Body of pancreas (tissue), 4 donors: ENCODE data around the gene BAAT. TPM values are rescaled to one million over a fixed set of nuclear protein-coding genes. Genes with fewer than 3 reads are reported as not detected.

Source experiments
- ATAC-seq: fragments of 150-250 bp; one replicate; pipeline ENCODE4 v1.9.1; 2016
- DNase-seq, 4 donors: peaks; one replicate each; pipeline ENCODE4 v3.0.0-alpha.2; 2019
- H3K27ac ChIP-seq, 4 donors: fragments of 200-600 bp; sonication (generic); 1 replicate in 3 of 4; 2 replicates in 1 of 4; pipeline versions ENCODE4 v1.5.1 to v1.6.1; 2016 to 2019; ENCODE audit warnings: mild to moderate bottlenecking in 1 of 4, mixed read lengths in 1 of 4, moderate library complexity in 1 of 4
- H3K27me3 ChIP-seq, 2 donors: fragments of 200-600 bp; sonication (generic); one replicate each; pipeline ENCODE4 v1.6.0; 2016; ENCODE audit warnings: mild to moderate bottlenecking in 1 of 2
- H3K36me3 ChIP-seq, 2 donors: fragments of 200-600 bp; sonication (generic); replicated peaks in 1 of 2; 2 replicates each; pipeline ENCODE4 v1.5.1; 2016; ENCODE audit warnings: low read depth in 2 of 2; ENCODE audit not compliant: insufficient read depth in 1 of 2
- H3K4me1 ChIP-seq: fragments of 200-600 bp; sonication (generic); one replicate; pipeline ENCODE4 v1.6.0; 2016
- H3K4me3 ChIP-seq, 2 donors: fragments of 200-600 bp; sonication (generic); 1 replicate in 1 of 2; 2 replicates in 1 of 2; pipeline ENCODE4 v1.5.1; 2016 to 2019
- H3K9me3 ChIP-seq, 3 donors: fragments of 200-600 bp; sonication (generic); 1 replicate in 2 of 3; 2 replicates in 1 of 3; pipeline ENCODE4 v1.5.1; 2016
- POLR2A ChIP-seq, 3 donors: fragments of 450-650 bp; IDR thresholded peaks; one replicate each; pipeline ENCODE4 v1.6.1; 2016; ENCODE audit warnings: antibody characterized with exemption in 3 of 3, mild to moderate bottlenecking in 2 of 3
- WGBS, 2 donors: methylation state at CpG; one replicate each; pipeline ENCODE4 v1.1.5; 2017; 5-methylcytosine and 5-hydroxymethylcytosine counted together
- intact Hi-C: fragments of 100-400 bp; cut with DNase I; formaldehyde crosslinking; loops from one replicate; pipeline ENCODE4 v1.15.1; 2023
- total RNA-seq, 2 donors: library from RNA; depleted of rRNA; stranded (reverse); fragments of >200 nt; gene quantifications; one replicate each; pipeline ENCODE4 v1.1.0, GENCODE V29; 2016
- TF ChIP-seq, protein P1 (sequence below), 7 experiments: fragments of 450-650 bp in 4 of 7; fragments of 200-600 bp in 3 of 7; sonication (generic) in 3 of 7; IDR thresholded peaks; one replicate each; pipeline ENCODE4 v1.5.1; 2016 to 2019; ENCODE audit warnings: antibody characterized with exemption in 7 of 7

Gene BAAT
- total RNA-seq, 2 donors from 2014 or later: 1.0 to 2.6 TPM

DNA sequence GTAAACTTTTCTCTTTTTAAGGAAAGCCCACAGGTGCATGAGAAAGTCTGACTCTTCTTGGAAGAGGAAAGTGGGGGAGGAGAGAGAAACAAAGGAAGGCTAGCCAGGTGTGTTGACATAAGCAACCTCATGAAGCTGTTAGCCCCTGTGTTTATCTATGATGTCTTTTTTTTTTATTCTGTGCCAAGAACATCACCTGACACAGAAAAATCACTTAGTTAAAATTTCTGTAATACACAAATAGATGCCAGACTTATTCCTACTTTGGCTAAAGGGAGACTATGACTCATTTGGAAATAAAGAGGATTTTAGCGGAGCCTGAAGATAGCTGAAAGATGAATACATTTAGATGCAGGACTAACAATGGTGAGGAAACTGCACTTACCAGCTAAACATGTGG is 58.3 kb downstream of the BAAT start:
- DNase-seq: peak in 2 of 4 donors; percentile 56 to 59
- H3K4me3 ChIP-seq: no peak overlapping the region
- no peaks in the 10 kb centered on the region for H3K9me3 ChIP-seq
- WGBS, 2 donors: 30 to 35% methylated on average over 1 of the region's 1 CpG
- TF ChIP-seq POLR2A (IDR thresholded peaks at IDR 0.05): no peak
- TF ChIP-seq, protein P1, sequence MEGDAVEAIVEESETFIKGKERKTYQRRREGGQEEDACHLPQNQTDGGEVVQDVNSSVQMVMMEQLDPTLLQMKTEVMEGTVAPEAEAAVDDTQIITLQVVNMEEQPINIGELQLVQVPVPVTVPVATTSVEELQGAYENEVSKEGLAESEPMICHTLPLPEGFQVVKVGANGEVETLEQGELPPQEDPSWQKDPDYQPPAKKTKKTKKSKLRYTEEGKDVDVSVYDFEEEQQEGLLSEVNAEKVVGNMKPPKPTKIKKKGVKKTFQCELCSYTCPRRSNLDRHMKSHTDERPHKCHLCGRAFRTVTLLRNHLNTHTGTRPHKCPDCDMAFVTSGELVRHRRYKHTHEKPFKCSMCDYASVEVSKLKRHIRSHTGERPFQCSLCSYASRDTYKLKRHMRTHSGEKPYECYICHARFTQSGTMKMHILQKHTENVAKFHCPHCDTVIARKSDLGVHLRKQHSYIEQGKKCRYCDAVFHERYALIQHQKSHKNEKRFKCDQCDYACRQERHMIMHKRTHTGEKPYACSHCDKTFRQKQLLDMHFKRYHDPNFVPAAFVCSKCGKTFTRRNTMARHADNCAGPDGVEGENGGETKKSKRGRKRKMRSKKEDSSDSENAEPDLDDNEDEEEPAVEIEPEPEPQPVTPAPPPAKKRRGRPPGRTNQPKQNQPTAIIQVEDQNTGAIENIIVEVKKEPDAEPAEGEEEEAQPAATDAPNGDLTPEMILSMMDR (IDR thresholded peaks at IDR 0.05): no peak
- intact Hi-C loops: no loop called here
- no peaks in the 10 kb centered on the region for H3K36me3 ChIP-seq
- H3K27ac ChIP-seq: peak overlapping the region in 3 of 4 donors; percentile 71 to 75 (median 73)
- peak; percentile 92 for ATAC-seq
- no peaks in the 10 kb centered on the region for H3K27me3 ChIP-seq
- H3K4me1 ChIP-seq: peaks cover 53% of the 10 kb centered on the region

DNA sequence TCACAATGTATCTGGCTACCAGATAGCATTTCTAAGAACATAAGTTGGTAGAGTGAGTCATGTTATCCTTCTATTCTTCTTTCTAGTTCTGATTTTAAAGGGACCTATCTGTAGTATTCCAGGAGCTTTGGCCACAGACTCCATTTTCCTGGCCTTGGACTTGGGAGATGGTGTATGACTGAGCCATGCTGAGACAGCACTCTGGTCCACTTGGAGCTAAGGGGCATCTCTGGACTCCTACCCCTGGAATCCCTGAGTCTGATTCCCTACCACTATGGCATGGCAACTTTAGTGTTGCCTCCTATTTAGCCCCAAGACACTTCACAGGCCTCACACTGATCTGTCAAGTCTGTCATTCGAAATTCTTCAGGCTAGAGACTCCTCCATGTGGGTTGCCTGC is 58.8 kb downstream of the BAAT start:
- H3K27ac ChIP-seq: peak overlapping the region in 3 of 4 donors; percentile 71 to 75 (median 73)
- ATAC-seq (peak; percentile 12), DNase-seq (no peak)
- H3K4me1 ChIP-seq: peaks cover 53% of the 10 kb centered on the region
- H3K9me3 ChIP-seq: no peaks in the 10 kb centered on the region
- WGBS, 2 donors: 36 to 42% methylated on average over 1 of the region's 1 CpG
- no peak overlapping the region for H3K4me3 ChIP-seq
- intact Hi-C loops: no loop called here
- no peaks in the 10 kb centered on the region for H3K27me3 ChIP-seq
- TF ChIP-seq POLR2A (IDR thresholded peaks at IDR 0.05): no peak
- TF ChIP-seq, protein P1 (IDR thresholded peaks at IDR 0.05): no peak
- H3K36me3 ChIP-seq: no peaks in the 10 kb centered on the region

DNA sequence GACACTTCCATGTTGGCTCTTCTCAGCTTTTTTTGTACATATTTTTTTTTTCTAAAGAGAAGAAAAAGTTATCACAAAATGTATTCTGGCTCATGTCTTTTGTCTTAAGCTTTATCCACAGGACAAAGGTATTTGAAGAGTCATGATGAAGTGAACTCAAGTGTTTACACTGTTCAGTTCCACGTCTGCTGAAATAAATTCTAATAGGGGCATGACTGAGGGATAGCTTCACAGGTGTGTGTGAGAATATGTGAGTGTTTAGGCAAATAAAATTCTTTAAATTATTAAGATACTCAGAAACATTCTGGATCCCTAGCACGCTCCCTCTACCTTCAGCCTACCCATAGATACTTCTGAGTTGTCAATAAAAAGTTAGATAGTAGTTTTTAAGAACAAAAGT is 59.8 kb downstream of the BAAT start:
- ATAC-seq (no peak), DNase-seq (no peak)
- TF ChIP-seq POLR2A (IDR thresholded peaks at IDR 0.05): no peak
- TF ChIP-seq, protein P1 (IDR thresholded peaks at IDR 0.05): no peak
- Histone ChIP-seq H3K4me3 (no peak overlapping the region), H3K27me3 (no peaks in the 10 kb centered on the region), H3K4me1 (peaks cover 53% of the 10 kb centered on the region), H3K9me3 (no peaks in the 10 kb centered on the region), H3K36me3 (no peaks in the 10 kb centered on the region), H3K27ac (peak overlapping the region in 3 of 4 donors; percentile 66 to 75 (median 71))
- intact Hi-C loops: no loop called here
- 47 to 49% methylated on average over 2 of the region's 2 CpGs for WGBS, 2 donors

DNA sequence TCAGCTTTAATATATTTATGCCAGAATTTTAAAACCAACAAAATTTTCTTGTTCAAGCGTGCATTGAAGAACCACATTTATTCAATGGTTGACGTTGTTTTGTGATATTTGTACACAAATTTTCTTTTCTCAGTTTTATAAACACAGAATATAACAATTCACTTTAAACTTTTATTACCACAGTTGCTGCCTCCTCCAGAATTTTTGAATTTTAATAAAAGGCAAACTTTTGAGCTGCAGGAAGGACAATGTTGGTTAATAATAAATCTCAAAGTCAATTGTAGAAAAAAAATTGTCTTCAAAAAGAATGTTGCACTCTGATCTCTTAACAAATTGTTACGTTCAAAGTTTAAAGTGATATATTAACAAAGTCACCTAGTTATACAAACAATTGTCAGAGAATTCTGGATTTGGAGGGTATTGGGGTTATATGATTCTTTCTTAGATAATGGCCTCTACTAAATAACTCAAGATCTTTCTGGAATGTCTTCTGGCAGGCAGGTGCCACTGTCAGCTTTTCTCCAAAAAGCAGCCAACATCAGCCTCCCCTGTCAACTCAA is 60.5 kb downstream of the BAAT start:
- Histone ChIP-seq H3K27ac (peak overlapping the region in 3 of 4 donors; percentile 66 to 75 (median 71)), H3K4me1 (peaks cover 53% of the 10 kb centered on the region), H3K9me3 (no peaks in the 10 kb centered on the region), H3K36me3 (no peaks in the 10 kb centered on the region), H3K4me3 (no peak overlapping the region), H3K27me3 (no peaks in the 10 kb centered on the region)
- WGBS, 2 donors: 18 to 25% methylated on average over 3 of the region's 3 CpGs
- no peak for TF ChIP-seq POLR2A (IDR thresholded peaks at IDR 0.05)
- TF ChIP-seq, protein P1 (IDR thresholded peaks at IDR 0.05): no peak
- intact Hi-C loops: no loop called here
- DNase-seq: no peak
- ATAC-seq: no peak

DNA sequence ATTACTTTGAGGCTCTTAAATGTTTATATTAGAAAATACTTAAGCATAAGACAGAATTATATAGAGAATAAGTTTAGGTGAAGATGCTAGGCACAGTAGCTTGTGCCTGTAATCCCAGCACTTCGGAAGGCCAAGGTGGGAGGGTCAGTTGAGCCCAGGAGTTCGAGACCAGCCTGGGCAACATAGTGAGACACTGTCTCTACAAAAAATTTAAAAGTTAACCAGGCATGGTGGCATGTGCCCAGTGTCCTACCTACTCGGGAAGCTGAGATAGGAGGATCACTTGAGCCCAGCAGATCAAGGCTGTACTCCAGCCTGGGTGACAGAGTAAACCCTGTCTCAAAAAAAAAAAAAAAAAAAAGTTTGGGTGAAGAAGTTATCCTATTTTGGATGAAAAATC is 61.7 kb downstream of the BAAT start:
- peaks cover 51% of the 10 kb centered on the region for H3K4me1 ChIP-seq
- intact Hi-C loops: no loop called here
- TF ChIP-seq, protein P1 (IDR thresholded peaks at IDR 0.05): no peak
- no peak for TF ChIP-seq POLR2A (IDR thresholded peaks at IDR 0.05)
- DNase-seq (no peak), ATAC-seq (no peak)
- no peak overlapping the region for H3K27ac ChIP-seq
- WGBS, 2 donors: 69 to 73% methylated on average over 3 of the region's 3 CpGs
- no peaks in the 10 kb centered on the region for H3K27me3 ChIP-seq
- H3K9me3 ChIP-seq: no peaks in the 10 kb centered on the region
- no peak overlapping the region for H3K4me3 ChIP-seq
- H3K36me3 ChIP-seq: no peaks in the 10 kb centered on the region
